ENCODE data around the gene CYLD.

GRCh38 chr16:50736448-50736847 lies 5.4 kb upstream of the CYLD start:
- TF ChIP-seq CTCF (IDR thresholded peaks at IDR 0.05; ENCODE audit: low read length) = no peak
- no peak for TF ChIP-seq EZH2 (optimal IDR thresholded peaks at IDR 0.05; ENCODE audit: low read depth, low read length)

Data from MM.1S (cell line).